Skeletal muscle tissue (tissue), 4 donors: ENCODE results near the gene GLT8D2. TPM values are rescaled to one million over a fixed set of nuclear protein-coding genes. Genes with fewer than 3 reads are reported as not detected.
"Not testable (repeated sequence)": the region's sequence is repeated elsewhere in the genome, so short reads cannot be mapped to it uniquely, and the experiment has no call there.

ENCODE experiments used
- H3K27ac ChIP-seq: one replicate; pipeline ENCODE4 v1.7.0; 2013; ENCODE audit warnings: mild to moderate bottlenecking, low read depth, low read length, inconsistent platforms
- H3K27me3 ChIP-seq, 3 donors: one replicate each; pipeline ENCODE4 v1.7.0; 2013; ENCODE audit warnings: low read length in 3 of 3; ENCODE audit not compliant: control insufficient read depth in 3 of 3, insufficient read depth in 3 of 3
- H3K36me3 ChIP-seq, 3 donors: one replicate each; pipeline ENCODE4 v1.7.0; 2013; ENCODE audit warnings: low read length in 3 of 3; ENCODE audit not compliant: control insufficient read depth in 3 of 3, insufficient read depth in 3 of 3
- H3K4me1 ChIP-seq, 3 donors: one replicate each; pipeline ENCODE4 v1.7.0; 2013; ENCODE audit warnings: low read length in 3 of 3, mild to moderate bottlenecking in 3 of 3; ENCODE audit not compliant: control insufficient read depth in 3 of 3, insufficient read depth in 3 of 3
- H3K4me3 ChIP-seq, 3 donors: one replicate each; pipeline ENCODE4 v1.7.0; 2013; ENCODE audit warnings: low read length in 3 of 3
- H3K9ac ChIP-seq, 3 donors: one replicate each; pipeline ENCODE4 v1.7.0; 2013; ENCODE audit warnings: low read length in 3 of 3, mild to moderate bottlenecking in 3 of 3, moderate library complexity in 2 of 3, low read depth in 1 of 3
- H3K9me3 ChIP-seq, 3 donors: one replicate each; pipeline ENCODE4 v1.7.0; 2013; ENCODE audit warnings: low read length in 3 of 3; ENCODE audit not compliant: control insufficient read depth in 3 of 3
- total RNA-seq: library from RNA; depleted of rRNA; stranded (reverse); fragments of >200 nt; gene quantifications from one replicate; pipeline ENCODE4 v1.2.3, GENCODE V29; 2014
- donor health status: Osteomylitis.

The GLT8D2 gene
- total RNA-seq, 1 donor from 2014 or later, result 36.5 TPM

GRCh38 chr12:104036143-104036542, 13.8 kb downstream of the GLT8D2 start:
- not testable (repeated sequence) for H3K4me3 ChIP-seq, H3K4me1 ChIP-seq

GRCh38 chr12:104030596-104030995, 19.4 kb downstream of the GLT8D2 start:
- not testable (repeated sequence) for H3K4me3 ChIP-seq, H3K9me3 ChIP-seq, H3K9ac ChIP-seq

More at GRCh38 chr12:104036143-104036542, 13.8 kb downstream of the GLT8D2 start:
- not testable (repeated sequence) for H3K27ac ChIP-seq, H3K9ac ChIP-seq, H3K27me3 ChIP-seq, H3K36me3 ChIP-seq, H3K9me3 ChIP-seq

DNA sequence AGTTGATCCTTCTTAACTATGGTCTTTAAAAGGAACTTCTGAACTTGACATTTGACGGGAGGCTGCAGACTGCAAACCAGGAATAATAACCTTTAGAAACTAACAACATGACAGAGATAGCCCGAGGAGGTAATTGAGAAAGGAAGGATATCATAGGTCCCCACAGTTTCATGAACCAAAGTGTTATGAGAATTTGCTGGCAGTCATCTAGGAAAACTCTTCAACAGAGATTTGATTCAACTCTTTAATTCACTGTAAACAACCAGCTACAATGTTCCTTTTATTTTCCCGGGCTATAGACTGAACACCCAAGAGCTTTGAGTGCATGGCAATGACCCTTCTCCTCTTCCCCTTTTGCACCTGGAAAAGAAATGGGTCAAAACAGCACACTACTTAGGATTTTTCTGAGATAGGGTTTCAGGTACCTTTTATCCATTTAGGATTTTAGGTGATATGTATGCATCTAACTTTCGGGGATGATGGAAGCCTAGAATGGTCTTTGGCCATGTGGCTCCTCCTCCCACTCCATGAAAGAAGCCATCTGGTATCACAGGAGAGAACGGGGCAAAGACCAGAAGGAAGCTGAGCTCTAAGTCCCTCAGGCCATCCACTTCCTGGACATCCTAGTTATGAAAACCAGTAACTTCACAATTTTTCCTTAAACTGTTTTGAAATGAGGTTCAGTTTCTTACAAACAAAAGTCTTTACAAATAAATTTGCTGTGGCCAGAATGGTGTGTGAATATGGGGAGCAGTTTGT, 23.0 kb downstream of the GLT8D2 start:
- no peaks in the 10 kb centered on the region for H3K4me1 ChIP-seq
- no peaks in the 10 kb centered on the region for H3K27me3 ChIP-seq
- no peaks in the 10 kb centered on the region for H3K36me3 ChIP-seq
- no peak overlapping the region for H3K27ac ChIP-seq
- peaks cover 0 to 3% (median 0%) of the 10 kb centered on the region in 3 donors for H3K9me3 ChIP-seq
- no peak overlapping the region for H3K4me3 ChIP-seq
- H3K9ac ChIP-seq, result no peak overlapping the region

More at GRCh38 chr12:104030596-104030995, 19.4 kb downstream of the GLT8D2 start:
- H3K27me3 ChIP-seq, H3K4me1 ChIP-seq, H3K27ac ChIP-seq, H3K36me3 ChIP-seq: not testable (repeated sequence)

- peaks cover 0 to 3% (median 0%) of the 10 kb centered on the region in 3 donors for H3K9me3 ChIP-seq
- no peaks in the 10 kb centered on the region for H3K36me3 ChIP-seq
- H3K9ac ChIP-seq, result no peak overlapping the region
- H3K4me1 ChIP-seq, result no peaks in the 10 kb centered on the region
- H3K4me3 ChIP-seq, result no peak overlapping the region
- no peak overlapping the region for H3K27ac ChIP-seq
- H3K27me3 ChIP-seq, result peaks cover 0 to 2% (median 0%) of the 10 kb centered on the region in 3 donors
These were observed 24.2 kb downstream of the GLT8D2 start for GRCh38 chr12:104025771-104026170.

GRCh38 chr12:104024348-104024747, 25.6 kb downstream of the GLT8D2 start:
- Histone ChIP-seq H3K27me3 (peaks cover 0 to 2% (median 0%) of the 10 kb centered on the region in 3 donors), H3K27ac (no peak overlapping the region), H3K9ac (no peak overlapping the region)

GRCh38 chr12:104023710-104024109, 26.3 kb downstream of the GLT8D2 start:
- Histone ChIP-seq H3K9ac (no peak overlapping the region), H3K27me3 (peaks cover 0 to 2% (median 0%) of the 10 kb centered on the region in 3 donors), H3K9me3 (peaks cover 0 to 3% (median 0%) of the 10 kb centered on the region in 3 donors), H3K27ac (no peak overlapping the region), H3K4me3 (no peak overlapping the region), H3K36me3 (no peaks in the 10 kb centered on the region), H3K4me1 (no peaks in the 10 kb centered on the region)

More at GRCh38 chr12:104024348-104024747, 25.6 kb downstream of the GLT8D2 start:
- peaks cover 0 to 3% (median 0%) of the 10 kb centered on the region in 3 donors for H3K9me3 ChIP-seq
- no peak overlapping the region for H3K4me3 ChIP-seq
- no peaks in the 10 kb centered on the region for H3K36me3 ChIP-seq
- no peaks in the 10 kb centered on the region for H3K4me1 ChIP-seq

GRCh38 chr12:104022786-104023185, 27.2 kb downstream of the GLT8D2 start:
- H3K27ac ChIP-seq, result no peak overlapping the region
- H3K9ac ChIP-seq, result no peak overlapping the region
- H3K27me3 ChIP-seq, result peaks cover 0 to 2% (median 0%) of the 10 kb centered on the region in 3 donors
- no peak overlapping the region for H3K4me3 ChIP-seq
- peaks cover 0 to 3% (median 0%) of the 10 kb centered on the region in 3 donors for H3K9me3 ChIP-seq
- no peaks in the 10 kb centered on the region for H3K36me3 ChIP-seq
- H3K4me1 ChIP-seq, result no peaks in the 10 kb centered on the region

- not testable (repeated sequence) for H3K4me1 ChIP-seq, H3K9ac ChIP-seq, H3K4me3 ChIP-seq, H3K27ac ChIP-seq, H3K36me3 ChIP-seq, H3K27me3 ChIP-seq, H3K9me3 ChIP-seq
These were observed 28.1 kb downstream of the GLT8D2 start for GRCh38 chr12:104021862-104022261.

DNA sequence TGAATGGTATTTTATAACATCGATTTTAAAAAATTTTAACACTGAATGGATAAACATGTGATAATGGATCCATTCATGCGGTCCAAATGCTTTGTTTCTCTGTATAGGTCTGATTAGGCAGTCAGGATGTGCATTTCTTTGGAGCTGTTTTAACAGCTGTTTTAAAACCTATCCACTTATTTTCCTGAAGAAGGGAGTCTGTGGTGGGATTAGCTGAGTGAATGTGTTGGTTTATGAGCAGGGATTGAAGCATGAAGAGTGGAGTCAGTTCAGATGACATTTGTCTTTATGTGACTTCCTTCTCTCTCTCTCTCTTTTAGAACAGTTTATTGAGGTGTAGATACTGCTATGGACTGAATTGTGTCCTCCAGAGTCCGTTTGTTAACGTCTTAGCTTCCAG, 37.7 kb downstream of the GLT8D2 start:
- peaks cover 0 to 10% (median 0%) of the 10 kb centered on the region in 3 donors for H3K36me3 ChIP-seq
- H3K4me3 ChIP-seq, result no peak overlapping the region
- H3K9me3 ChIP-seq, result no peaks in the 10 kb centered on the region
- no peak overlapping the region for H3K27ac ChIP-seq
- peaks cover 4 to 13% (median 6%) of the 10 kb centered on the region in 3 donors for H3K4me1 ChIP-seq
- no peak overlapping the region for H3K9ac ChIP-seq
- H3K27me3 ChIP-seq, result no peaks in the 10 kb centered on the region

DNA sequence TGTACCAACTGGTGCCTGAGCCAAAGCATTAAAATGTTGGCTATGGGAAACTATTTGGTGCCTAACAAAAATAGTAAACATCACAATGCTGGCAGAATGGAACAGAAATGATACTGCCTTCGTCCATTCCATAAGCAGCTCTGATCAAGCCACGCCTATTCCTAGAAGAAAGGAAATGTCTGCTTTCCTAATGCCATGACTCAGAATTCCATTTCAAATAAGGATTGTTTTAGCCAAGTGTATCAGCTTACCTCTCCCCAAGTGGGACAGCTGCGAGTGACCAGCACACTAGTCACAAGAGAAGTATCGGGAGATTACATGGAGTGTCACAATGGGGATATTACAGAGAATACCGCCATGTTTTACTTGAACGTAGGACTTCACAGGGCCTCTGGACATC, 38.7 kb downstream of the GLT8D2 start:
- Histone ChIP-seq H3K9ac (no peak overlapping the region), H3K9me3 (no peaks in the 10 kb centered on the region), H3K27me3 (no peaks in the 10 kb centered on the region), H3K36me3 (peaks cover 0 to 10% (median 0%) of the 10 kb centered on the region in 3 donors), H3K27ac (peak overlapping the region; percentile 14), H3K4me1 (peaks cover 4 to 13% (median 6%) of the 10 kb centered on the region in 3 donors), H3K4me3 (no peak overlapping the region)
